HFFc6 (cell line): ENCODE measurements around the gene ARHGAP26. TPM values are rescaled to one million over a fixed set of nuclear protein-coding genes. Genes with fewer than 3 reads are reported as not detected.
A peak's percentile ranks its signal among the peaks of the same experiment; 100 is the strongest.

Source experiments
- DNase-seq: peaks from one replicate; pipeline ENCODE4 v3.0.0-alpha.2; 2018
- H3K27ac Mint-ChIP-seq: 2 replicates; pipeline ENCODE4 v1.8.0; 2020; ENCODE audit warnings: mild to moderate bottlenecking, mixed read lengths
- H3K27me3 Mint-ChIP-seq: 2 replicates; pipeline ENCODE4 v1.8.0; 2021; ENCODE audit warnings: mild to moderate bottlenecking, moderate library complexity, mixed read lengths; ENCODE audit not compliant: insufficient read depth
- H3K36me3 Mint-ChIP-seq: 2 replicates; pipeline ENCODE4 v1.8.0; 2021; ENCODE audit warnings: low read depth, mixed read lengths
- H3K4me1 Mint-ChIP-seq: 2 replicates; pipeline ENCODE4 v1.8.0; 2020; ENCODE audit warnings: low read depth, mixed read lengths
- H3K4me3 Mint-ChIP-seq: 2 replicates; pipeline ENCODE4 v1.8.0; 2020; ENCODE audit warnings: mild to moderate bottlenecking, moderate library complexity, mixed read lengths
- H3K9me3 Mint-ChIP-seq: 2 replicates; pipeline ENCODE4 v1.8.0; 2020; ENCODE audit warnings: mild to moderate bottlenecking, mixed read lengths
- CTCF ChIP-seq: fragments of 200-600 bp; sonication (generic); IDR thresholded peaks from 2 replicates; pipeline ENCODE4 v1.5.0; 2021; ENCODE audit warnings: antibody characterized with exemption, mild to moderate bottlenecking
- total RNA-seq, 6 experiments: library from RNA; stranded (reverse); fragmentation: NEBNext Ultra II Directional; extraction: Animal tissue kit (Norgen Biotek cat#: 25700); gene quantifications; 2 replicates in 1 of 6; 3 replicates in 5 of 6; pipeline ENCODE4 v1.2.3, GENCODE V29; 2021

ARHGAP26 gene
- total RNA-seq, 6 experiments from 2014 or later = 2.3 to 3.6 (median 3.1) TPM

DNA sequence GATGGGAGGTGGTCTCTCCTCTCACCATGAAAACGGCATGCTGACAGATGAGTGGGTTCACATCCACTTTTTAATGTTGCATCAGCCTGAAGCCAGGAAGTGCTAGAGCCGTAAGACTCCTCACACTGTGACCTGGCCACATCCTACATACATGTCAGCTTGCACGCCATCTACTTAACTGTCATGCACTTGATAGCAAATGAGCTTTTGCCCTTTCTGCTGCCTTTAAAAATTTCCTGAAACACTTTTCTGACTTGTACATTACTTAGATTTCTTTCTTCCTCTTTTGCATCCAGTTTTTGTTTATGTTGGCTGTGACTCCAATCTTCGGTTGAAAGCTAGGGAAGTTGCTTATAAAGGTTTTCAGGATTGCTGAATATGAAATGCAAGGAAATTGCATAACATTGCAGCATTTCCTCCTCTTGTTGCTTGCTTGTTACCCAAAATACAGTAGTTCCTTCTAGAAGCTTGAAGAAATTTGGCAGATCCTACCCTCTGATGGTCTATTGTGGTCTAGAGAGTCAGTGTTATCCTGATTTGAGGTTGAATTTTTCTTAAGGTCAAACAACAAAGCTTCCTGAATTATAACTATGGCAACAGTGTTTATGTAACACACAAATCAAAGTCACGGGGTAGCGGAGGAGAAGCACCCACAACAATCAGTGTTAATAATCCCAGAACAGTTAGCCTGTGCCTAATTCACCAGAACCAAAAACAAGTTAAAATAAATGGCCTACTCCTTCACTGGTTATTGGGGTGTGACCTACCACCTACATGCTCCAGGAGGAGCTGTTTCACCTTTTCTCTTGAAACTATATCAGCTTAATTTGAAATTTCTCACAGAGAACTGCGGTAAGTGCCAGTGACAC is 232.5 kb downstream of the ARHGAP26 start:
- Mint-ChIP-seq H3K27me3 (peaks cover 4% of the 10 kb centered on the region; the same call in 1 of the 2 replicates), H3K9me3 (no peaks in the 10 kb centered on the region), H3K36me3 (no peaks in the 10 kb centered on the region), H3K4me3 (peak overlapping the region; percentile 57), H3K27ac (peak overlapping the region; percentile 90), H3K4me1 (peaks cover 34% of the 10 kb centered on the region)
- peak; percentile 64 for DNase-seq
- peak; percentile 82 for TF ChIP-seq CTCF

- no peak overlapping the region for H3K4me3 Mint-ChIP-seq
- DNase-seq = no peak
- peak; percentile 45 for TF ChIP-seq CTCF
- peak overlapping the region; percentile 90 for H3K27ac Mint-ChIP-seq
- H3K27me3 Mint-ChIP-seq = peaks cover 3% of the 10 kb centered on the region; the same call in 1 of the 2 replicates
- H3K4me1 Mint-ChIP-seq = peaks cover 38% of the 10 kb centered on the region
- H3K36me3 Mint-ChIP-seq = no peaks in the 10 kb centered on the region
- H3K9me3 Mint-ChIP-seq = no peaks in the 10 kb centered on the region
Measured at GRCh38 chr5:143003328-143003636, 233.1 kb downstream of the ARHGAP26 start.

DNA sequence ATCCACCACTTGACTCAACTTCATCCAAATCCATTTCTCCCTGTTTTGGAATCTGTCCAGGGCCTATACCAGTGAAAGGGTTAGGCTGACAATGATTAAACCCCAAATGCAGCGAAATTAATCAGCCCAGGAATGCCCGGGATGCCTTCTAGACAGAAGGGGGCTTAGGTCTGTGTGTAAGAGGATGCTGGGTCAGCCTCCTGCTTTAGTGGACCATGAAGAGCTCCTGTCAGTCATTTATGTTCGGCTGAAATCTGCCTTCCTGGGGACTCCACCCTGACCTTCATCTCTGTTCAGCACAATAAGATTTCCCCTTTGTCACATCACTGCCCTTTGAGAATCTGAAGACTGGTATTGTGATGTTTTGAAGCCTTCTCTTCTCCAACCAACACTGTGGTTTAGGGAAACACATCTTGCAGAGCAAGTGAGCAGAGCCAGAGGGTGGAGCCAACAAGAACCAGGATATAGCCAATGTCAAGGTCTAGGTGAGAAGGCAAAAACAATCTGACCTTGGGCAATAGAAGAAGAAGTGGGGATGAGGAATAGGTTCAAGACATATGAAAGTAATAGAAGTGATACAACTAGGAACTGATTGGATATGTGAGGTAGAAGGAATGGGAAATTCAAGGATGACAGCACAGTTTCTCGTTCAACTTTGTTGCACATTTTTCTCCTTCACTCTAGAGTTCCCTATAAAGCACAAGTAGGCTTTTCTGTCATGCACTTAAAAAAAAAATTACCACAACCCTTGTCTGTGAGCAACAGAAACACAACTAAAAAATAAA is 234.4 kb downstream of the ARHGAP26 start:
- no peak for DNase-seq
- Mint-ChIP-seq H3K36me3 (no peaks in the 10 kb centered on the region), H3K27ac (no peak overlapping the region), H3K9me3 (no peaks in the 10 kb centered on the region), H3K27me3 (no peaks in the 10 kb centered on the region; the same call in 1 of the 2 replicates), H3K4me1 (peaks cover 51% of the 10 kb centered on the region), H3K4me3 (no peak overlapping the region)
- TF ChIP-seq CTCF = no peak

DNA sequence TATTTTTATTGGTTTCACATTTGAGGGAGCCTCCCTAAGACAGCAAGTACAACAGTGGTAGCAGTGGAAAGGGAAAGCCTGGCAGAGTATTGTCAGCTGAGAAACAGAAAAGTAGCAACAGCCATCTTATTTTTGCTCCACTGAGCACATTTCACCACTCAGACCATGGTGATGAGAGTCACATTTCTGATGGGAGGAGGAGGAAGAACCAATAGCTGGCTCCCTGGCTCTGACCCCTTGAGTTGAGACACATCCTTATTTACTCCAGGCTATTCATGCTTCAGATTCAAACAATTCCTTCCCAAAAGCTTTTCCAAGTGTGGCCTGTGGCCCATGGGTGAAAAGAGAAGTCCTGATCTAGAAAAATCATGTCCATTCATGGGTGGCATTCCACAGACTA is 236.3 kb downstream of the ARHGAP26 start:
- Mint-ChIP-seq H3K4me1 (peaks cover 56% of the 10 kb centered on the region), H3K27me3 (no peaks in the 10 kb centered on the region), H3K9me3 (no peaks in the 10 kb centered on the region), H3K27ac (no peak overlapping the region), H3K4me3 (no peak overlapping the region), H3K36me3 (no peaks in the 10 kb centered on the region)
- no peak for DNase-seq
- TF ChIP-seq CTCF = no peak

DNA sequence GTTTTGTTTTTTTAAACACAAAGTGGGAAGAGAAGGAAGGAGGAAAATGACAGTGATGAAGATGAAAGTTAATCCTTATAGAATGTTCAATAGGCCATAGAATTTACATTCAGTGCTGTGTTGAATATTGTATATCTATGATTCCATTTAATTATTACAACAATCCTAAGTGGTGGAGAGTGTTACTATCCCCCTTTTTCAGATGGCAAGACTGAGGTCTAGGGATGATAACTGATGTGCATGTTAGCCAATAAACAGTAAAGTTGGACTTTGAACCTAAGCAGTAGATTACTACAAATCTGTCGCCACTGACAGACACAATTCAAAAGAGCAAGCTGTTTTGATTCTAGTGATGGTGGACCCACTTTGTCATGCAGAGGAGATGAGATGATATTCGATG is 237.9 kb downstream of the ARHGAP26 start:
- no peak for TF ChIP-seq CTCF
- H3K4me3 Mint-ChIP-seq = peak overlapping the region; percentile 80
- no peaks in the 10 kb centered on the region for H3K27me3 Mint-ChIP-seq
- DNase-seq = no peak
- no peaks in the 10 kb centered on the region for H3K9me3 Mint-ChIP-seq
- peak overlapping the region; percentile 88 for H3K27ac Mint-ChIP-seq
- no peaks in the 10 kb centered on the region for H3K36me3 Mint-ChIP-seq
- peaks cover 40% of the 10 kb centered on the region for H3K4me1 Mint-ChIP-seq
